H9 (cell line): ENCODE data around the gene CPB2. TPM values are rescaled to one million over a fixed set of nuclear protein-coding genes. Genes with fewer than 3 reads are reported as not detected.

Source experiments
- DNase-seq: peaks from one replicate; pipeline ENCODE4 v3.0.0-alpha.2; 2017
- H2AFZ ChIP-seq: one replicate; pipeline ENCODE4 v1.6.1; 2013; ENCODE audit warnings: mild to moderate bottlenecking, low read length, control low read depth, moderate library complexity
- H2AK5ac ChIP-seq: 2 replicates; pipeline ENCODE4 v1.6.1; 2013; ENCODE audit warnings: low read length, control low read depth, mixed read lengths; ENCODE audit not compliant: insufficient read length
- H2BK120ac ChIP-seq: one replicate; pipeline ENCODE4 v1.6.1; 2013; ENCODE audit warnings: low read depth, mild to moderate bottlenecking, low read length, control low read depth, inconsistent platforms; ENCODE audit not compliant: poor library complexity, severe bottlenecking
- H2BK12ac ChIP-seq: 2 replicates; pipeline ENCODE4 v1.6.1; 2013; ENCODE audit warnings: low read length, control low read depth, mixed read lengths, low read depth; ENCODE audit not compliant: insufficient read length
- H2BK15ac ChIP-seq: 2 replicates; pipeline ENCODE4 v1.6.1; 2013; ENCODE audit warnings: low read depth, low read length, control low read depth
- H2BK20ac ChIP-seq: one replicate; pipeline ENCODE4 v1.6.1; 2013; ENCODE audit warnings: low read depth, mild to moderate bottlenecking, low read length, control low read depth, inconsistent platforms; ENCODE audit not compliant: poor library complexity, severe bottlenecking
- H2BK5ac ChIP-seq: 2 replicates; pipeline ENCODE4 v1.6.1; 2013; ENCODE audit warnings: low read length, control low read depth, mixed read lengths; ENCODE audit not compliant: insufficient read length
- H3K14ac ChIP-seq: 2 replicates; pipeline ENCODE4 v1.6.1; 2013; ENCODE audit warnings: low read length, control low read depth; ENCODE audit not compliant: insufficient read depth
- H3K18ac ChIP-seq: 2 replicates; pipeline ENCODE4 v1.6.1; 2013; ENCODE audit warnings: low read depth, mild to moderate bottlenecking, mixed read lengths, low read length, control low read depth; ENCODE audit not compliant: insufficient read length
- H3K23ac ChIP-seq: 2 replicates; pipeline ENCODE4 v1.6.1; 2013; ENCODE audit warnings: low read length, control low read depth, mixed read lengths, low read depth; ENCODE audit not compliant: insufficient read length
- H3K23me2 ChIP-seq: 2 replicates; pipeline ENCODE4 v1.6.1; 2013; ENCODE audit warnings: low read depth, mild to moderate bottlenecking, mixed read lengths, low read length, control low read depth; ENCODE audit not compliant: insufficient read length, poor library complexity, severe bottlenecking
- H3K27ac ChIP-seq: 2 replicates; pipeline ENCODE4 v1.5.1; 2013; ENCODE audit warnings: low read length, control low read depth, mixed read lengths, low read depth; ENCODE audit not compliant: insufficient read length
- H3K27me3 ChIP-seq: 2 replicates; pipeline ENCODE4 v1.6.1; 2013; ENCODE audit warnings: low read length, control low read depth, inconsistent platforms; ENCODE audit not compliant: insufficient read depth
- H3K4ac ChIP-seq: 2 replicates; pipeline ENCODE4 v1.6.1; 2013; ENCODE audit warnings: low read depth, mild to moderate bottlenecking, control low read depth, inconsistent platforms, low read length, moderate library complexity
- H3K4me1 ChIP-seq: 2 replicates; pipeline ENCODE4 v1.6.1; 2013; ENCODE audit warnings: low read length, control low read depth, inconsistent platforms; ENCODE audit not compliant: insufficient read depth
- H3K4me2 ChIP-seq: 2 replicates; pipeline ENCODE4 v1.6.1; 2013; ENCODE audit warnings: low read length, control low read depth, mixed read lengths; ENCODE audit not compliant: insufficient read length, insufficient read depth
- H3K56ac ChIP-seq: 2 replicates; pipeline ENCODE4 v1.6.1; 2013; ENCODE audit warnings: low read depth, mild to moderate bottlenecking, mixed read lengths, low read length, control low read depth; ENCODE audit not compliant: insufficient read length
- H3K79me1 ChIP-seq: 2 replicates; pipeline ENCODE4 v1.6.1; 2013; ENCODE audit warnings: low read depth, mild to moderate bottlenecking, moderate library complexity, low read length, control low read depth, inconsistent platforms; ENCODE audit not compliant: insufficient read depth, poor library complexity, severe bottlenecking
- H3K79me2 ChIP-seq: 2 replicates; pipeline ENCODE4 v1.6.1; 2013; ENCODE audit warnings: low read length, control low read depth, inconsistent platforms; ENCODE audit not compliant: insufficient read depth
- H3K9ac ChIP-seq: 2 replicates; pipeline ENCODE4 v1.6.1; 2013; ENCODE audit warnings: low read length, control low read depth, mixed read lengths; ENCODE audit not compliant: insufficient read length; ENCODE audit errors: extremely low read depth
- H3K9me3 ChIP-seq: one replicate; pipeline ENCODE4 v1.6.1; 2013; ENCODE audit warnings: low read depth, low read length, inconsistent platforms; ENCODE audit not compliant: control insufficient read depth
- H3T11ph ChIP-seq: one replicate; pipeline ENCODE4 v1.6.1; 2013; ENCODE audit warnings: mild to moderate bottlenecking, low read length, control low read depth, inconsistent platforms
- H4K20me1 ChIP-seq: one replicate; pipeline ENCODE4 v1.6.1; 2013; ENCODE audit not compliant: control insufficient read depth, insufficient read length, insufficient read depth
- H4K5ac ChIP-seq: 2 replicates; pipeline ENCODE4 v1.6.1; 2013; ENCODE audit warnings: low read depth, mild to moderate bottlenecking, mixed read lengths, low read length, control low read depth; ENCODE audit not compliant: insufficient read length
- H4K8ac ChIP-seq: replicated peaks from 2 replicates; pipeline ENCODE4 v1.6.1; 2013; ENCODE audit warnings: low read length, control low read depth, mixed read lengths, low read depth; ENCODE audit not compliant: insufficient read length
- H4K91ac ChIP-seq: 2 replicates; pipeline ENCODE4 v1.6.1; 2013; ENCODE audit warnings: low read depth, mild to moderate bottlenecking, moderate library complexity, mixed read lengths, low read length, control low read depth; ENCODE audit not compliant: insufficient read length
- H3K27ac Mint-ChIP-seq, 3 experiments: 2 replicates in 2 of 3; 3 replicates in 1 of 3; pipeline ENCODE4 v1.8.0; 2020 to 2021; ENCODE audit warnings: mixed read lengths in 3 of 3, mild to moderate bottlenecking in 1 of 3, moderate library complexity in 1 of 3
- H3K27me3 Mint-ChIP-seq: 2 replicates; pipeline ENCODE4 v1.8.0; 2021; ENCODE audit warnings: low read depth, mild to moderate bottlenecking, moderate library complexity, mixed read lengths
- H3K36me3 Mint-ChIP-seq, 3 experiments: 2 replicates in 2 of 3; 3 replicates in 1 of 3; pipeline ENCODE4 v1.8.0; 2020 to 2021; ENCODE audit warnings: low read depth in 3 of 3, mixed read lengths in 3 of 3; ENCODE audit not compliant: insufficient read depth in 1 of 3
- H3K4me1 Mint-ChIP-seq, 2 experiments: 2 replicates each; pipeline ENCODE4 v1.8.0; 2020; ENCODE audit warnings: mixed read lengths in 2 of 2
- H3K4me3 Mint-ChIP-seq, 2 experiments: 2 replicates in 1 of 2; 3 replicates in 1 of 2; pipeline ENCODE4 v1.8.0; 2020 to 2021; ENCODE audit warnings: mild to moderate bottlenecking in 2 of 2, mixed read lengths in 2 of 2, moderate library complexity in 1 of 2
- H3K9me3 Mint-ChIP-seq, 2 experiments: 2 replicates in 1 of 2; 3 replicates in 1 of 2; pipeline ENCODE4 v1.8.0; 2020; ENCODE audit warnings: mild to moderate bottlenecking in 2 of 2, mixed read lengths in 2 of 2, moderate library complexity in 1 of 2
- WGBS: extraction: QIAGEN DNeasy Blood & Tissue Kit; methylation state at CpG from one replicate; pipeline ENCODE4 v1.1.7; 2013; ENCODE audit warnings: missing lambda C conversion rate, low lambda C conversion rate, mixed read lengths; ENCODE audit not compliant: insufficient read length; ENCODE audit errors: extremely low coverage; 5-methylcytosine and 5-hydroxymethylcytosine counted together
- total RNA-seq: library from RNA; stranded (reverse); gene quantifications from 2 replicates; pipeline ENCODE4 v1.2.1, GENCODE V29; 2021
- TF ChIP-seq, protein P1 (sequence below): fragments of 200-600 bp; sonication (generic); conservative IDR thresholded peaks from 3 replicates; pipeline ENCODE4 v1.8.0; 2021; ENCODE audit warnings: antibody characterized with exemption, mild to moderate bottlenecking

CPB2 gene
- total RNA-seq, 1 experiment from 2014 or later: not detected

DNA sequence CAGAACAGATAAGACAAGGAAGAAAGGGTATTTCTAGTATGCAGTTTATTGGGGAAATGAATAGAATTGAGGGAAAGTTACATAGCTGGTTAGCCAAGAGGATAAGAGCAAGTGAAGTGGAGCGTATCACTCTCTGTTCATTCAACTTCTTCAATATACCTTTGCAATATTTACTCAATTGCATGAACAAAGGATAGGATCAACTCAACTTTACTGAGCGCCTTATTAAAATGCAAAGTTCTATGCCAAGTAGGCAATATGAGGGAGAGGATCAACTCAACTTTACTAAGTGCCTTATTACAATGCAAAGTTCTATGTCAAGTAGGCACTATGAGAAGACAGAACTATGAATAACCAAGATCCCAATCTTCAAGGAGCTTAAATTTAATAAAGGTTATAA, 96.2 kb downstream of the CPB2 start:
- H2BK20ac ChIP-seq: no peak overlapping the region

More for the DNA sequence above, 96.2 kb downstream of the CPB2 start:
- H4K20me1 ChIP-seq: no peaks in the 10 kb centered on the region
- H3K4me1 Mint-ChIP-seq: no peaks in the 10 kb centered on the region
- no CpG with 5 or more reads among the region's 2 CpGs for WGBS
- no peak overlapping the region for H2BK15ac ChIP-seq
- no peak overlapping the region for H3K56ac ChIP-seq
- H2AFZ ChIP-seq: no peak overlapping the region
- no peak overlapping the region for H4K5ac ChIP-seq
- H3K79me2 ChIP-seq: no peaks in the 10 kb centered on the region
- H3K18ac ChIP-seq: no peak overlapping the region
- H3K36me3 Mint-ChIP-seq: peaks cover 8 to 39% (median 39%) of the 10 kb centered on the region in 3 experiments; a peak in 6 of 7 replicates
- no peaks in the 10 kb centered on the region for H3K23me2 ChIP-seq
- H3K27ac ChIP-seq: no peak overlapping the region
- no peaks in the 10 kb centered on the region for H3K27me3 ChIP-seq
- no peak overlapping the region for H3T11ph ChIP-seq
- no peaks in the 10 kb centered on the region for H3K27me3 Mint-ChIP-seq
- no peak overlapping the region for H3K27ac Mint-ChIP-seq
- H2BK12ac ChIP-seq: no peak overlapping the region
- no peaks in the 10 kb centered on the region for H3K4me1 ChIP-seq
- no peak for DNase-seq
- H2AK5ac ChIP-seq: no peak overlapping the region
- no peak overlapping the region for H3K4ac ChIP-seq
- H3K23ac ChIP-seq: no peak overlapping the region
- no peaks in the 10 kb centered on the region for H3K9me3 Mint-ChIP-seq
- no peak overlapping the region for H3K4me3 Mint-ChIP-seq
- TF ChIP-seq, protein P1, sequence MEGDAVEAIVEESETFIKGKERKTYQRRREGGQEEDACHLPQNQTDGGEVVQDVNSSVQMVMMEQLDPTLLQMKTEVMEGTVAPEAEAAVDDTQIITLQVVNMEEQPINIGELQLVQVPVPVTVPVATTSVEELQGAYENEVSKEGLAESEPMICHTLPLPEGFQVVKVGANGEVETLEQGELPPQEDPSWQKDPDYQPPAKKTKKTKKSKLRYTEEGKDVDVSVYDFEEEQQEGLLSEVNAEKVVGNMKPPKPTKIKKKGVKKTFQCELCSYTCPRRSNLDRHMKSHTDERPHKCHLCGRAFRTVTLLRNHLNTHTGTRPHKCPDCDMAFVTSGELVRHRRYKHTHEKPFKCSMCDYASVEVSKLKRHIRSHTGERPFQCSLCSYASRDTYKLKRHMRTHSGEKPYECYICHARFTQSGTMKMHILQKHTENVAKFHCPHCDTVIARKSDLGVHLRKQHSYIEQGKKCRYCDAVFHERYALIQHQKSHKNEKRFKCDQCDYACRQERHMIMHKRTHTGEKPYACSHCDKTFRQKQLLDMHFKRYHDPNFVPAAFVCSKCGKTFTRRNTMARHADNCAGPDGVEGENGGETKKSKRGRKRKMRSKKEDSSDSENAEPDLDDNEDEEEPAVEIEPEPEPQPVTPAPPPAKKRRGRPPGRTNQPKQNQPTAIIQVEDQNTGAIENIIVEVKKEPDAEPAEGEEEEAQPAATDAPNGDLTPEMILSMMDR: no peak
- no peak overlapping the region for H3K4me2 ChIP-seq
- no peak overlapping the region for H2BK5ac ChIP-seq
- no peak overlapping the region for H3K14ac ChIP-seq
- H3K79me1 ChIP-seq: no peaks in the 10 kb centered on the region
- no peak overlapping the region for H4K8ac ChIP-seq
- no peak overlapping the region for H3K9ac ChIP-seq
- no peaks in the 10 kb centered on the region for H3K9me3 ChIP-seq
- no peak overlapping the region for H4K91ac ChIP-seq
- H2BK120ac ChIP-seq: no peak overlapping the region
